ENCODE results near the gene INF2. TPM values are rescaled to one million over a fixed set of nuclear protein-coding genes. Genes with fewer than 3 reads are reported as not detected.
"Not testable (repeated sequence)": the region's sequence is repeated elsewhere in the genome, so short reads cannot be mapped to it uniquely, and the experiment has no call there.

INF2 gene
- 89.7 TPM for polyA plus RNA-seq (2013, experiment 1 of 2; ENCODE audit: insufficient read length)
- 69.7 TPM for polyA plus RNA-seq (2013, experiment 2 of 2; ENCODE audit: insufficient read length)

DNA sequence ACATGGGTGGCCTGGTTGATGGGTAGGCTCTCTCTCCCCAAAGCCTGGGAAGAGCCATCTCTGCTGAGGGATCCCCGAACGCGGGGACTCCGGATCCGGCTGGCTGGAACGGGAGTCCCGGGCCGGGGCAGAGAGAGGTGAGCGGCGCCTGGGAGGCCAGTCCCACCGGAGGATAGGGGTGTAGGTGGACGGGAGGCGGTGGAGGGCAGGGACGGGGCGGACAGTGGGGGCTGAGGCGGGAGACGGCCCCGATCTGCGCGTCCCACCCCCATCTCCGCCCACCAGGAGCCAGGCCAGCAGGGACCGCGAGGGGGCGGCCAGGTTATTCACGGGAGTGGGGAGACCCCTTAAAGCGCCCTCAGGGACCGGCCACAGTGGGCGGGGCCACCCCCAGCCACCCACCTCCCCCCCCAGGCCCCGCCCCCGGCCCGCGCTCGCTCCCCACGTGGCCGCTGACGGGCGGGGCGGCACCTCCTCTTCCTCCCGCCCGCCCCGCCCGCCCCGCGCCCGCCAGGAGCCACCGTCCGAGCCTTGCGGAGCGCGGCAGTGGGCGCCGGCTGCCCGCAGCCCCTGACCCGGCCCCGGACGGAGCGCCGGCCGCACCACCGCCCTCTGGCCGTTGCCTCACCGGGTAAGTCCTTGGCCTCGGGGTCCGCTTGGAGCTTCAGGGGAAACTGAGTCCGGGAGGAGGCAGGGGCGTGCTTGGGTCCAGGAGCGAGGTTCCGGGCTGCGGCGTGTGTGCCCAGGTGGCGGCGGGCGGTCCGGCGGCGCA lies at the start of gene INF2:
Gene INF2, plus strand, starts transcription at position 510 of the 772 bp plus-strand sequence. CDS start 11,748 bp downstream, outside the sequence.
- DNase-seq, result peak; percentile 67

- peak; percentile 48 for DNase-seq
These were observed 49.4 kb upstream of the INF2 start for GRCh38 chr14:104639885-104640548.

GRCh38 chr14:104640681-104641080 lies 48.7 kb upstream of the INF2 start:
- DNase-seq, result no peak

- no peak for DNase-seq
These were observed 47.5 kb upstream of the INF2 start for GRCh38 chr14:104641753-104642539.

DNA sequence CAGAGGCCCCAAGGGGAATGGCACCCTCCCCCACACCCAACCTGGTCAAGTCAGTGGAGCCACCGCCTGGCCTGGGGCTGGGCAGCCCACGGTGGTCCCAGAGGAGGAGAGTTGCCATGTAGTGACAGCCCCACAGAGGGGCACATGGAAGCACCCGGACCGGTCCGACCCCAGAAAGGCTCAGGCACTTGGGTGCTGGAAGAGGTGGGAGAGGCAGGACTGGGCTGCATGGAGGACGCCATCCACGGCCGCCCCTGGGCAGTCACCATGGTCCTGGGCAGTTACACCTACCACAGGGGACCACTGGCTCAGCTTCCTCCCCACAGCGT lies 46.9 kb upstream of the INF2 start:
- no peak for DNase-seq

GRCh38 chr14:104643306-104643705 lies 46.1 kb upstream of the INF2 start:
- no peak for DNase-seq

DNA sequence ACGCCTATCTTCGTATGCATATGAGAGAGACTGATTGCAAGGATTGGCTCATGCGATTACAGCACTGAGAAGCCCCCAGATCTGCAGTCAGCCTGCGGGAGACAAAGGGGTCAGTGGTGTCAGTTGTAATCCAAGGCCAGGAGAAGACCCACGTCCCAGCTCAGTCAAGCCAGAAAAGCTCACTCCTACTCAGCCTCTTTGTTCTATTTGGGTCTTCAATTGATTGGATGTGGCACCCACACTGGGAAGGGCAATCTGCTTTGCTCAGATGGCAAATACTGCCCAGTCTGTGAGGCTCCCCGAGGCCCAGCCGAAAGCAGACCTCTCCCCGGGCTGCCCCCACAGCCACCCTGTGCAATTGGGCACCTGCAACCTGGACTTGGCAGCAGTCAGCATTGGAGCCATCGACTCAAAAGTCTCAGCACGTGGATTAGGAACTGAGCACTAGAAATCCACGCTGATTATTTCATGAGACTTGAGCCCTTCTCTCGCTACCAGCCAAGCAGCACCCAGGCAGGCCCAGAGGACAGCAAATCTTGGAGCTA lies 45.3 kb upstream of the INF2 start:
- no peak for DNase-seq

- DNase-seq, result peak; percentile 6
These were observed 44.6 kb upstream of the INF2 start for GRCh38 chr14:104644656-104645378.

DNA sequence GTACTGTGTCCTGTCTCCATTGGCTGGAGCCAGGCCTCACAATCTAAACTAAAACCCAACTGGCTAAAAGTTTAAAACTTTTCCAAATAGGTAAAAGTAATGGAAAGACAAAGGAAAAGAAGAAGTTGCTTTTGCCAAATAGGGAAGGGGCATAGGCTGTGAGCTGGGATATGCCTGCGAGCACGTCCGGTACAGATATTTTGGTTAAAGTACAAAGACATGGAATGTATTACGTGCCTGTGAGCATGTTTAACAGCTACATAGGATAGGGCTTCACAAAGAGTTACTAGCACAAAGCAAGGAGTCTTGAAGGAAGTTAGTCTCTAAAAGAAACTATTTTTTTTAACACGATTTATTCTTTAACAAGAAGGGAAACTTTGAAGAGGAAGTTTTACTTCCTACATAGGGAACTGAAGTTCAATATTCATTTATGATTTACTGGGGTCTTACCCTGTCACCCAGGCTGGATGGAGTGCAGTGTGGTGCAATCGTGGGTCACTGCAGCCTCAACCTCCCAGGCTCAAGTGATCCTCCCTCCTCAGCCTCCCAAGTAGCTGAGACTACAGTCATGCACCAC lies 41.9 kb upstream of the INF2 start:
- peak; percentile 15 for DNase-seq

- peak; percentile 46 for DNase-seq
These were observed 39.1 kb upstream of the INF2 start for GRCh38 chr14:104650057-104650980.

DNA sequence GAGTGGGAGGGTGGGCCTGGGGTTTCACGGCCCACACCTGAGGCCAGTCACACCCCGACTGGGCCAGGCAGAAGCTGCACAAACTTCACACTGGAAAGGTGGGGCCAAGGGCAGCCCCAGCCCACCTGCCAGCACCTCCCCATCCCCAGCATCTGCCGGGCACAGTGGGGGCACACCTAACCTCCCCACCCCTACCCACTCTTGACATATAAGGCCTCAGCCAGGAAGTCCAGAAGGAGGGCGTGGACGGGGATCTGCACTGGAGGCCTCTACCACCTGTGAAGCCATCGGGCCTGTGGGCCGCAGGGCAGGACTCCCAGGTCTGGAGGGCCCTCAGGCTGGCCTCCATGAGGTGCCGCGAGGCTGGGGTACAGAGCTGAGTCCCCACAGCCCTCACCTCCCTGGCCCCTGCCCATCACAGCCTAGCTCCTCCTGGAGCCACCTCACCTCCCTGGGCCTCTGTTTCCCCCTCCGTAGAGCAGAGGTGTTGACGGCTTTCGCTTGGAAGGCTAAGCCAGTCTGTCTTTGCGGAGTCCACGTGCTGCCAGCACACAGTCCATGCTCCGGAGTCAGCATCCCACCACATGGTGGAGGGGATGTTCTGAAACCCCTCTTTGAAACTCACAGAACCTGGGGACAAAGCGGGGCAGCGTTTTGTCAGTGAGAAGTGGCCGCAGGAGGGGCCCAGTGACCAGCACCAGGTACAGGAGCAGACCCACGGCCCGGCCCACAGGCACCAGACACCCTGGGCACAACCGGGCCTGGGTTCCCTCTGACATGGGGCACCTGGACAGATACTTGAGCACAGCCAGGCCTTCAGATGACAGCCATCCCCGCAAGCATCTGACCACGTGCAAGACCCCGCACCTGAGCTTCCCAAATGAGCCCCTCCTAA lies 38.2 kb upstream of the INF2 start:
- DNase-seq, result no peak

- no peak for DNase-seq
These were observed 37.5 kb upstream of the INF2 start for GRCh38 chr14:104651876-104652260.

- no peak for DNase-seq
These were observed 37.0 kb upstream of the INF2 start for GRCh38 chr14:104652386-104652785.

GRCh38 chr14:104653130-104653920 lies 36.1 kb upstream of the INF2 start:
- not testable (repeated sequence) for DNase-seq

- DNase-seq, result no peak
These were observed 35.3 kb upstream of the INF2 start for GRCh38 chr14:104654119-104654518.

DNA sequence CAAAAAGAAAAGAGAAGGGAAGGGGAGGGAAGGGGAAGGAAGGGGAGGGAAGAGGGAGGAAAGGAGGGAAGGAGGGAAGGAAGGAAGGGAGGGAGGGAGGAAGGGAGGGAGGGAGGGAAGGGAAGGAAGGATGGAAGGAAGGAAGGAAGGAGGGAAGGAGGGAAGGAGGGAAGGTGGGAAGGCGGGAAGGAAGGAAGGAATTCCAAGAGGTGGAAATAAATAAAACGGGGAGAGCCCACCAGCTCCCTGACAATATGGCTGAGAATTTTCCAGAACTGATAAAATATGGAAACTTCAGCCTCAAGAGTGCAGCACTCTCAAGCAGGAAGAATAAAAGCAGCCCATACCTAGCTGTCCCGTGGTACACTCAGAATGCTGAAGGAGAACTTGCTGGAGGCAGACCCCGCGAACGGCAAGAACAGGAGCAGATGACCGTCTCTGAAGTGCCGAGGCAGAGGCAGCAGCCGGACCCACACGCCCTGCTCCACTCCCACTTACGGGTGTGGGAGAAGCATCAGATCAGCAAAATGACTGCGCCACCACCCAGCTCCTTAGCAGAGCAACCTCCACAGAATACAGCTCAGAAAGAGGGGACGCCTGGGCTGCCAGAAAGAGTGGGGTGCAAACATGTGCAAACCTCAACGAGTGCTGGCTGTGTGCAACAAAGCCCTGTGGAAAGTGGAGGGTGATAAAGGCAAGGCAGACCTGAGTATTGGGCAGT lies 34.1 kb upstream of the INF2 start:
- DNase-seq, result no peak

- DNase-seq, result peak; percentile 30
These were observed 33.3 kb upstream of the INF2 start for GRCh38 chr14:104656014-104656714.

Measured in fibroblast of skin of back (primary cell).